GM12874 (cell line): Measurements from ENCODE around the gene CBX4.

Source experiments
- TF ChIP-seq, protein P1 (sequence below): IDR thresholded peaks from 2 replicates; pipeline ENCODE4 v1.5.1; 2011; ENCODE audit warnings: low read depth, mild to moderate bottlenecking, control low read depth, low read length, moderate library complexity; ENCODE audit not compliant: insufficient read depth

CBX4 gene

DNA sequence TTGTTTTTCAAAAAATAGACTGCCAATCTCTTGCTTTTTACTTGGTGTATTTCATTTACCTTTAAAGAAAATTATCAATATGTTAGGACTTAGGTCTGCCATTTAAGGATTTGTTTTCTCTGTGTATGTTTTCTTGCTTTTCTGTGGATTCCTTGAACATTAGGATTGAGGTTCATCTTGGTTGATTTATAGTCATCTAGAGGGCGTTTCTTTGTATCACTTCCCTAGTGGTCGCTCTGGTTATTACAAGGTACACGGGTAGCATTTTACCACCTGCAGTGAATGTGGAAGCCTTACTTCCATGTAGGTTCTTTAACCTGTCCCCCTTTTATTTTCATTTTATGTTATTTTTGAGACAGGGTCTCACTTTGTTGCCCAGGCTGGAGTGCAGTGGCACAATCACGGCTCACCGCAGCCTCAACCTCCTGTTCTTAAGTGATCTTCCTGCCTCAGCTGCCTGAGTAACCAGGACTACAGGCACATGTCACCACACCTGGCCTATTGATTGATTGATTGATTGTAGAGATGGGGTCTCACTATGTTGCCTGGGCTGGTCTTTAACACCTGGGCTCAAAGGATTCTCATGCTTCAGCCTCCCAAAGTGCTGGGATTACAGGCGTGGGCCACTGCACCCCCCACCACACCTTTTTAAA lies 35.2 kb upstream of the CBX4 start:
- TF ChIP-seq, protein P1, sequence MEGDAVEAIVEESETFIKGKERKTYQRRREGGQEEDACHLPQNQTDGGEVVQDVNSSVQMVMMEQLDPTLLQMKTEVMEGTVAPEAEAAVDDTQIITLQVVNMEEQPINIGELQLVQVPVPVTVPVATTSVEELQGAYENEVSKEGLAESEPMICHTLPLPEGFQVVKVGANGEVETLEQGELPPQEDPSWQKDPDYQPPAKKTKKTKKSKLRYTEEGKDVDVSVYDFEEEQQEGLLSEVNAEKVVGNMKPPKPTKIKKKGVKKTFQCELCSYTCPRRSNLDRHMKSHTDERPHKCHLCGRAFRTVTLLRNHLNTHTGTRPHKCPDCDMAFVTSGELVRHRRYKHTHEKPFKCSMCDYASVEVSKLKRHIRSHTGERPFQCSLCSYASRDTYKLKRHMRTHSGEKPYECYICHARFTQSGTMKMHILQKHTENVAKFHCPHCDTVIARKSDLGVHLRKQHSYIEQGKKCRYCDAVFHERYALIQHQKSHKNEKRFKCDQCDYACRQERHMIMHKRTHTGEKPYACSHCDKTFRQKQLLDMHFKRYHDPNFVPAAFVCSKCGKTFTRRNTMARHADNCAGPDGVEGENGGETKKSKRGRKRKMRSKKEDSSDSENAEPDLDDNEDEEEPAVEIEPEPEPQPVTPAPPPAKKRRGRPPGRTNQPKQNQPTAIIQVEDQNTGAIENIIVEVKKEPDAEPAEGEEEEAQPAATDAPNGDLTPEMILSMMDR = peak; percentile 39; the same call in 1 of the 2 replicates

DNA sequence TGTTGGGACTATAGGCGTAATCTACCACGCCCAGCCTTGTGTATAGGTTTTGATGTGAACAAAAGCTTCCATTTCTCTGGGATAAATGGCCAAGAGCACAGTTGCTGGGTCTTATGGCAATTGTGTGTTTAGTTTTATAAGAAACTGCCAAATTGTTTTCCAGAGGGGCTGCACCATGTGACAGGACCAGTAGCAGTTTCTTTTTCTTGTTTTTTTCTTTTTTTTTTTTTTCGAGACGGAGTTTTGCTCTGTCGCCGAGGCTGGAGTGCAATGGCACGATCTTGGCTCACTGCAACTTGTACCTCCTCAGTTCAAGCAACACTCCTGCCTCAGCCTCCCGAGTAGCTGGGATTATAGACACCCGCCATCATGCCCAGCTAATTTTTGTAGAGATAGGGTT lies 34.3 kb upstream of the CBX4 start:
- TF ChIP-seq, protein P1 = no peak

DNA sequence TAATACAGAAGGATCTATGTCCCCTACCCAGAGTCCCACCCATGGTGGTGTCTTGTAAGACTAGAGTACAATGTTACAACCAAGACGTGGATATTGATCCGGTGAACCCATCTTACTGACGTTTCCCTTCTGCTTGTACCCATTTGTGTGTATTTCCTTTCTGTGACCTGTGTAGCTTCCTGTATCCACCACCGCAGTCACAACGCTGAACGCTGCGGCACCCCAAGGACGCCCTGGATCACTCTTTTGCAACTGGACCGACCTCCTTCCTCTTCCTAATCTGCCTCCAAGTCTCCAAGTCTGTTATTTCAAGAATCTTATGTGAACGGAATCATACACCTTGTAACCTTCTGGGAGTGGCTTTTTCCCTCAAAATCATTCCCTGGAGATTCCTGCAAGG lies 33.5 kb upstream of the CBX4 start:
- TF ChIP-seq, protein P1 = no peak

DNA sequence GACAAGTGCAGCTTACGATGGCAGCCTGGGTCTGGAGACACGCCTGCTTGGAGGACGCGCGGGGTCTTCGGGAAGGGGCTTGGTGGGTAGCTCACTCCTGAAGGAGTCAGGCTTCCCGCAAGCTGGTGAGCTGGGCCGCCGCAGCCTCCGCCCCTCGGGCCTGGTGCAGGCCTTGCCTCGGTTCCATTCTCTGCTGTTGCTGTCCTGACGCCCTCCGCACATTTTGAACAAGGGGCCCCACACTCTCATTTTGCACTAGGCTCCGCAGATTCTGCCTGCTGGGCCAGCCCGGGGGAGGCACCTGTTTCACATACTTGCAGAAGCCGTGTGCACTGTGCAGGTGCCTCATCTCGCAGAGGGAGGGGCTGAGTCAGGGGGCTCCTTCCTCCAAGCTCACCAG lies 31.9 kb upstream of the CBX4 start:
- TF ChIP-seq, protein P1 = no peak

DNA sequence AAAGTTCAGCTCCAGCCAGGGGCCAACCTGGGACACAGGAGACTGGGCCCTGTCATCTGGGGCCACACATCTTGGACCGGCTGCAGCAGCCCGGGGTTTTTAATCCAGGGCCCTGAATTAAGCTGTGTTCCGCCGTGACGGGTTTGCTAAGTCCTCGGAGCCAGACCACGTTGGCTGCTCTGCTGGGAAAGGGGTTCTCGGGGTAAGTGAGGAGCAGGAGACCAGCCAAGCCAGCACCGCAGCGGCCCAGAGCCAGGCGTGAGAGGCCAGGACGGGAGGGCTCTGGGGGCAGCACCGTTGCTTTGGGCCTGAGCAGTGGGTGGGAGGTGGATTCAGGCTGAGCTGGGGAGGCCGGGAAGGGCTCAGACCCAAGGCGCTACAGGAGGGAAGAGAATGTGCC lies 31.3 kb upstream of the CBX4 start:
- TF ChIP-seq, protein P1 = no peak

DNA sequence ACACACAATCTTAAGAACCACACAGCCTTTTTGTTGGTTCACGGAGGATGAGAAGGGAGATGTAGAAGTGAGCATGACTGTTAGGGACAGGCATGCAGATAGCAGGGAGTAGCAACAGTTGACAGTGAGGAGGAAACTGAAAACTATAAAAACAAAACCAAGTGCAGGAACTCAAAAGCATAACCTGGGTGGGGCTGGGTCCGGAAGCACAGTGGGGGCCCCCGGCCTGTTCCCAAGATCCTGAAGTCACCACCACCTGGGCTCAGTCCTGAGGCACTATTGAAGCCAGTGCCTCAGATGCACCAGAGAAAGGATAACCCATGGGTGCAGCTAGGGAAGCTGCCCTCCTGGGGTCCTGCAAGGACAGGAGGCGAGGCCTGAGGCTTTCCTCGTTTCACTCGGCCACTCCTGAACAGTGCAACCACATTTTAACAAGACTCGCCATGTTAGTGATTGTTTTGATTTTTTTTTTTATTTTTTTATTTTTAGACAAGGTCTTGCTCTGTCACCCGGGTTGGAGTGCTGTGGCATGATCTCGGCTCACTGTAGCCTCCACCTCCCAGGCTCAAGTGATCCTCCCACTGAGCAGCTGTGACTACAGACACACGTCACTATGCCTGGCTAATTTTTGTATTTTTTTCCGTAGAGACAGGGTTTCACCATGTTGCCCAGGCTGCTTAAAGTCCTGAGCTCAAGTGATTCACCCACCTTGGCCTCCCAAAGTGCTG lies 27.7 kb upstream of the CBX4 start:
- TF ChIP-seq, protein P1 = no peak

DNA sequence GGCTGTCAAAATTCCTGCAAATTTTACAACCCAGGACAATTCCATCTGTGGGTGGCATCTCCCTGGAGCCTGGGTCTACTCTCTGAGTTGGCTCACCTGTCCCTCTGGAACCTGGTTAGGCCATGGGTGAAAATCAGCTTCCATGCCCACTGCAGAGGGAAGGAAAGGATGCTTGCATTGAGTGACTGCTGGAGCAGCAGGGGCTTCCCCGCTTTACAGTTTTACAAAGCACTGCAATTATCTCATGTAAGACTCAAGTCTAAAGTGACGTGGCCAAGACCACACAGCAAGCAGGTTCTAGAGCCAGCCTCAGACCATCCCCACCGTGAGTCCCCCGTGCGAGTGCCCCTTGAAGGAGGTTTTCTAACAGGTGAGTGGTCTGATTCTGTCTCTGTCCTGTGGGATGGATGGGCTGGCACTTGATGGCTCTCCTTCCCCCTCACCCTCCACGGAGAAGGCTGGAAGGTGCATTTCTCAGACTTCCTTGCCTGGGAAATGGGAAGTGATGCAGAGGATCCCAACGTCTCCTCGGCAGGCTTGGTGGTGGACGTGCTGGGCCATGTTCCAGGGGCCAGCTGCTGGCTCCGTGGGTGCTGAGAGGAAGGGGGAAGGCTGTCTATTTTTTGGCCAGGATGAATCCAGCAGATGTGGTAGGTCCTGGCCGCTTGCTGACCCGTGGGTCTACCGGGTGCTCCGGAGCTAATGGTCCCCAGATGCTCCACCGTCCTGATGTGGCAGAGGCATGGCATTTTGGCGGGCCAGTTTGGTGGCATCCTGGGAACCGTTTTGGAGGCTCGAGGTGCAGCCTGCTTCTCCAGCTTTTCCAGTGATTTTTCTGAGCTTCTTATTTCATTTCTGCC lies 26.3 kb upstream of the CBX4 start:
- TF ChIP-seq, protein P1 = no peak
